Myometrial cell (primary cell): ENCODE results near the gene TAS2R1. TPM values are rescaled to one million over a fixed set of nuclear protein-coding genes. Genes with fewer than 3 reads are reported as not detected.

Experiments used
- total RNA-seq: library from RNA; depleted of rRNA; stranded (reverse); fragments of >200 nt; gene quantifications from 2 replicates; pipeline ENCODE4 v1.2.3, GENCODE V29; 2015

The TAS2R1 gene, protein sequence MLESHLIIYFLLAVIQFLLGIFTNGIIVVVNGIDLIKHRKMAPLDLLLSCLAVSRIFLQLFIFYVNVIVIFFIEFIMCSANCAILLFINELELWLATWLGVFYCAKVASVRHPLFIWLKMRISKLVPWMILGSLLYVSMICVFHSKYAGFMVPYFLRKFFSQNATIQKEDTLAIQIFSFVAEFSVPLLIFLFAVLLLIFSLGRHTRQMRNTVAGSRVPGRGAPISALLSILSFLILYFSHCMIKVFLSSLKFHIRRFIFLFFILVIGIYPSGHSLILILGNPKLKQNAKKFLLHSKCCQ
- not detected in 2 replicates for total RNA-seq

DNA sequence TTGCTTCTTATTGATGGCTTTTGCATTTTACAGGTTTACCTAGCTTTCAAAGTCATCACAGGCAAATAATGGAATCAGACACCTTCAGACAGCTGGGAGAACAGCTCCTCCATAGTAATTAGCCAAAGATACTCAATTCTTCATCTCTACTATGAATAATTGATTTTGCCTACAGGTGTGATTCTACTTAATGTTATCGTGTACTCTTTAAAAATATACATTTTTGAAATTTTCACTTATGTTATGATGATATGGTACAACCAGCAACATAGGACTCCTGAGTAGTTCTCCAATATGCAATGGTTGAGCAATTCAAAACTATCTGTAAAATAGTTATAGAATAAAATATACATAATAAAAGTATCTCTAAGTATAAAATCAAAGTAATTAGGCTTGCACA, at the start of gene TAS2R1:
TAS2R1 (minus strand) TSS at position 101 of the 400 bp plus-strand sequence. CDS start 319 bp downstream, outside the sequence.

Other genes starting within 250 kb of the TAS2R1 start
- gene SEMA5A, start 84.3 kb downstream of the TAS2R1 start, total RNA-seq, result 2.1 and 5.8 TPM in 2 replicates